ENCODE data around the gene EVI5.
A peak's percentile ranks its signal among the peaks of the same experiment; 100 is the strongest.

DNA sequence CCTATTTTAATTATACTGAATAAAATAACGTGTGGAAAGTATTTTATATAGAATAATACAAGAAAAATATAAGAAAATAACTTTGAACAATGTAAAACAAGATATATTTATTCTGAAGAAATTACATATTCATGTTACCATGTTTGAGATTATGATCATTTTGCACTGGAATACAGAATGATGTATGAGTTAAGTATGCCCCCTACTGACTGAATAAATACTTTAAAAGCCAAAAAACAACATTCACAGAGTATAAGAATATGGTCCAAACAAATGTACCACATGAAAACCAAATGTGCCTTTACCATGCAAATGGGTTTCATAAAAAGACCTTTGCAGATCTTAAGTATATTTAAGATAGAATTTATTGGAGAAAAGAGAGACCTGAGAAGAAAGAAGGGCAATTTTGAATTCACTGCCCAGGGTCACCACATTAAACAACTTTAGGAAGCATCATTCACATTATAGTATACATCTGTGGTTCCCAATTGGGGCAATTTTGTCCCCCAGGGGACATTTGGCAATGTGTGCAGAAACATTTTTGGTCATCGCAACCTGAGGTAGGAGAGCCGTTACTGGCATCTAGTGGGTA is 161.6 kb downstream of the EVI5 start:
- TF ChIP-seq, protein P1, sequence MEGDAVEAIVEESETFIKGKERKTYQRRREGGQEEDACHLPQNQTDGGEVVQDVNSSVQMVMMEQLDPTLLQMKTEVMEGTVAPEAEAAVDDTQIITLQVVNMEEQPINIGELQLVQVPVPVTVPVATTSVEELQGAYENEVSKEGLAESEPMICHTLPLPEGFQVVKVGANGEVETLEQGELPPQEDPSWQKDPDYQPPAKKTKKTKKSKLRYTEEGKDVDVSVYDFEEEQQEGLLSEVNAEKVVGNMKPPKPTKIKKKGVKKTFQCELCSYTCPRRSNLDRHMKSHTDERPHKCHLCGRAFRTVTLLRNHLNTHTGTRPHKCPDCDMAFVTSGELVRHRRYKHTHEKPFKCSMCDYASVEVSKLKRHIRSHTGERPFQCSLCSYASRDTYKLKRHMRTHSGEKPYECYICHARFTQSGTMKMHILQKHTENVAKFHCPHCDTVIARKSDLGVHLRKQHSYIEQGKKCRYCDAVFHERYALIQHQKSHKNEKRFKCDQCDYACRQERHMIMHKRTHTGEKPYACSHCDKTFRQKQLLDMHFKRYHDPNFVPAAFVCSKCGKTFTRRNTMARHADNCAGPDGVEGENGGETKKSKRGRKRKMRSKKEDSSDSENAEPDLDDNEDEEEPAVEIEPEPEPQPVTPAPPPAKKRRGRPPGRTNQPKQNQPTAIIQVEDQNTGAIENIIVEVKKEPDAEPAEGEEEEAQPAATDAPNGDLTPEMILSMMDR (conservative IDR thresholded peaks at IDR 0.05; ENCODE audit: low read depth, low read length) = peak; percentile 59
- TF ChIP-seq EZH2 (IDR thresholded peaks at IDR 0.05; ENCODE audit: borderline replicate concordance, low read depth, low read length, poor library complexity, severe bottlenecking) = no peak
